Measurements from ENCODE around the gene CPNE2. TPM values are rescaled to one million over a fixed set of nuclear protein-coding genes. Genes with fewer than 3 reads are reported as not detected.

CPNE2 gene
- total RNA-seq, 1 donor from 2014 or later: 6.4 TPM

DNA sequence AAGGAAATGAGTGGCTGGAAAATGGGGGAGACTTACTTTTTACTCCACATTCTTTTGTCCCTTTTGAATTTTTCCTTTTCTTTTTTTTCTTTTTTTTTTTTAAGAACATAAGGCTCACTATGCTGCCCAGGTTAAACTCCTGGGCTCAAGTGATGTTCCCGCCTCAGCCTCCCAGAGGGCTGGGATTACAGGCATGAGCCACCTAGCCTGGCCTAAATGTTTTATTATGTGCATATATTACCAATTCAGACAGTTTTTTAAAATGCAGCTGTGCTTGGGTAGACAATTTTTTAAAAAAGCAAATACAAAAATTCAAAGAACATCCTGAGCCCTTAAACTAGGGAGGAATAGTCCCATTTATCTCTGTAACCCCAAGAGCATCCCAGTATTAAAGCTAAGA, 65.2 kb downstream of the CPNE2 start:
- no peak for DNase-seq
- intact Hi-C loops (cut with micrococcal nuclease): no loop called here
- Mint-ChIP-seq H3K36me3 (ENCODE audit: low read depth) (peaks cover 61% of the 10 kb centered on the region), H3K27me3 (no peaks in the 10 kb centered on the region), H3K9me3 (no peaks in the 10 kb centered on the region), H3K4me1 (peaks cover 17% of the 10 kb centered on the region), H3K4me3 (no peak overlapping the region), H3K27ac (no peak overlapping the region)

- intact Hi-C loops (cut with micrococcal nuclease): no loop called here
- Mint-ChIP-seq H3K4me3 (no peak overlapping the region), H3K27ac (no peak overlapping the region), H3K9me3 (no peaks in the 10 kb centered on the region), H3K36me3 (ENCODE audit: low read depth) (peaks cover 59% of the 10 kb centered on the region), H3K27me3 (no peaks in the 10 kb centered on the region), H3K4me1 (peaks cover 15% of the 10 kb centered on the region)
- DNase-seq: no peak
Measured at GRCh38 chr16:57159447-57159846, 67.1 kb downstream of the CPNE2 start.

- Mint-ChIP-seq H3K9me3 (no peaks in the 10 kb centered on the region), H3K4me3 (no peak overlapping the region), H3K36me3 (ENCODE audit: low read depth) (peaks cover 53% of the 10 kb centered on the region), H3K27me3 (no peaks in the 10 kb centered on the region), H3K4me1 (peaks cover 4% of the 10 kb centered on the region), H3K27ac (no peak overlapping the region)
- no peak for DNase-seq
- intact Hi-C loops (cut with micrococcal nuclease): no loop called here
Measured at GRCh38 chr16:57163842-57164241, 71.5 kb downstream of the CPNE2 start.

- intact Hi-C loops (cut with micrococcal nuclease): no loop called here
- no peaks in the 10 kb centered on the region for H3K9me3 Mint-ChIP-seq
- peaks cover 50% of the 10 kb centered on the region for H3K36me3 Mint-ChIP-seq (ENCODE audit: low read depth)
- no peaks in the 10 kb centered on the region for H3K27me3 Mint-ChIP-seq
- H3K4me1 Mint-ChIP-seq: peaks cover 2% of the 10 kb centered on the region
- H3K4me3 Mint-ChIP-seq: no peak overlapping the region
- H3K27ac Mint-ChIP-seq: no peak overlapping the region
- DNase-seq: no peak
Measured at GRCh38 chr16:57165483-57165882, 73.1 kb downstream of the CPNE2 start.

GRCh38 chr16:57165938-57166337, 73.6 kb downstream of the CPNE2 start:
- peaks cover 50% of the 10 kb centered on the region for H3K36me3 Mint-ChIP-seq (ENCODE audit: low read depth)
- no peaks in the 10 kb centered on the region for H3K27me3 Mint-ChIP-seq
- no peak overlapping the region for H3K4me3 Mint-ChIP-seq
- no peaks in the 10 kb centered on the region for H3K9me3 Mint-ChIP-seq
- intact Hi-C loops (cut with micrococcal nuclease): no loop called here
- peaks cover 2% of the 10 kb centered on the region for H3K4me1 Mint-ChIP-seq
- no peak overlapping the region for H3K27ac Mint-ChIP-seq
- no peak for DNase-seq

GRCh38 chr16:57166451-57166850, 74.1 kb downstream of the CPNE2 start:
- intact Hi-C loops (cut with micrococcal nuclease): no loop called here
- H3K27me3 Mint-ChIP-seq: no peaks in the 10 kb centered on the region
- no peak for DNase-seq
- peaks cover 50% of the 10 kb centered on the region for H3K36me3 Mint-ChIP-seq (ENCODE audit: low read depth)
- no peak overlapping the region for H3K4me3 Mint-ChIP-seq
- no peak overlapping the region for H3K27ac Mint-ChIP-seq
- H3K4me1 Mint-ChIP-seq: peaks cover 2% of the 10 kb centered on the region
- H3K9me3 Mint-ChIP-seq: no peaks in the 10 kb centered on the region

GRCh38 chr16:57166951-57167350, 74.6 kb downstream of the CPNE2 start:
- Mint-ChIP-seq H3K4me1 (peaks cover 2% of the 10 kb centered on the region), H3K9me3 (no peaks in the 10 kb centered on the region), H3K36me3 (ENCODE audit: low read depth) (peaks cover 54% of the 10 kb centered on the region), H3K4me3 (no peak overlapping the region), H3K27me3 (no peaks in the 10 kb centered on the region), H3K27ac (no peak overlapping the region)
- DNase-seq: no peak
- intact Hi-C loops (cut with micrococcal nuclease): no loop called here

GRCh38 chr16:57167538-57167937, 75.2 kb downstream of the CPNE2 start:
- peaks cover 57% of the 10 kb centered on the region for H3K36me3 Mint-ChIP-seq (ENCODE audit: low read depth)
- no peaks in the 10 kb centered on the region for H3K9me3 Mint-ChIP-seq
- DNase-seq: no peak
- no peak overlapping the region for H3K27ac Mint-ChIP-seq
- peaks cover 2% of the 10 kb centered on the region for H3K4me1 Mint-ChIP-seq
- intact Hi-C loops (cut with micrococcal nuclease): no loop called here
- no peaks in the 10 kb centered on the region for H3K27me3 Mint-ChIP-seq
- H3K4me3 Mint-ChIP-seq: no peak overlapping the region

DNA sequence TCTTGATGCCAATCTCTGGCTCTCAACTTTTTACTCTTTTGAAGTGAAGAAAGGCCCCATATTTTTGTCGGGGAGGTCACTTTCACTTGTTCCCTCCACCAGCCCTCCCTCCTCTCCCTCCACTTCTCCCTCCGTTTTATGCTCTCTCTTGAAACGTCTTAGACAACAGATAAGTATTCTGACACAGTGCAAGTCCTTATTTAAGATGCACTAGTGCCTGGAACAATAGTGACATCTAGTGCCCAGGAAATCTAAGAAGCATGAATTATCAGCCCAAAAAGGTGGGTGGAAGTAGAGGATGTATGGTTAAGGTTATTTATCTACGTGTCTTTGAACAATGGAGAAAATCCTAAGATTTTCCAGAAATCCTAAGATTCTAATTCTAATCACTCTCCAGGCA, 75.6 kb downstream of the CPNE2 start:
- no peak overlapping the region for H3K27ac Mint-ChIP-seq
- peaks cover 2% of the 10 kb centered on the region for H3K4me1 Mint-ChIP-seq
- peak; percentile 82 for DNase-seq
- no peaks in the 10 kb centered on the region for H3K9me3 Mint-ChIP-seq
- no peaks in the 10 kb centered on the region for H3K27me3 Mint-ChIP-seq
- intact Hi-C loops (cut with micrococcal nuclease): loop anchor here (1.0 kb wide), 2 partner anchors 84 to 204 kb away; no protein-coding TSS in a partner anchor
- no peak overlapping the region for H3K4me3 Mint-ChIP-seq
- peaks cover 59% of the 10 kb centered on the region for H3K36me3 Mint-ChIP-seq (ENCODE audit: low read depth)

GRCh38 chr16:57169327-57169726, 76.9 kb downstream of the CPNE2 start:
- H3K9me3 Mint-ChIP-seq: no peaks in the 10 kb centered on the region
- H3K27me3 Mint-ChIP-seq: no peaks in the 10 kb centered on the region
- intact Hi-C loops (cut with micrococcal nuclease): no loop called here
- no peak overlapping the region for H3K27ac Mint-ChIP-seq
- H3K4me1 Mint-ChIP-seq: peaks cover 2% of the 10 kb centered on the region
- no peak for DNase-seq
- H3K4me3 Mint-ChIP-seq: no peak overlapping the region
- H3K36me3 Mint-ChIP-seq (ENCODE audit: low read depth): peaks cover 55% of the 10 kb centered on the region

- Mint-ChIP-seq H3K9me3 (no peaks in the 10 kb centered on the region), H3K4me3 (no peak overlapping the region), H3K4me1 (no peaks in the 10 kb centered on the region), H3K27ac (no peak overlapping the region), H3K36me3 (ENCODE audit: low read depth) (peaks cover 45% of the 10 kb centered on the region), H3K27me3 (no peaks in the 10 kb centered on the region)
- intact Hi-C loops (cut with micrococcal nuclease): no loop called here
- DNase-seq: no peak
Measured at GRCh38 chr16:57172721-57173290, 80.4 kb downstream of the CPNE2 start.

- Mint-ChIP-seq H3K4me3 (no peak overlapping the region), H3K9me3 (no peaks in the 10 kb centered on the region), H3K27ac (no peak overlapping the region), H3K27me3 (no peaks in the 10 kb centered on the region), H3K36me3 (ENCODE audit: low read depth) (peaks cover 33% of the 10 kb centered on the region), H3K4me1 (peaks cover 3% of the 10 kb centered on the region)
- no peak for DNase-seq
- intact Hi-C loops (cut with micrococcal nuclease): no loop called here
Measured at GRCh38 chr16:57175896-57176295, 83.5 kb downstream of the CPNE2 start.

- Mint-ChIP-seq H3K4me3 (no peak overlapping the region), H3K27me3 (no peaks in the 10 kb centered on the region), H3K4me1 (peaks cover 9% of the 10 kb centered on the region), H3K9me3 (no peaks in the 10 kb centered on the region), H3K36me3 (ENCODE audit: low read depth) (peaks cover 15% of the 10 kb centered on the region), H3K27ac (no peak overlapping the region)
- no peak for DNase-seq
- intact Hi-C loops (cut with micrococcal nuclease): no loop called here
Measured at GRCh38 chr16:57178196-57178595, 85.8 kb downstream of the CPNE2 start.

DNA sequence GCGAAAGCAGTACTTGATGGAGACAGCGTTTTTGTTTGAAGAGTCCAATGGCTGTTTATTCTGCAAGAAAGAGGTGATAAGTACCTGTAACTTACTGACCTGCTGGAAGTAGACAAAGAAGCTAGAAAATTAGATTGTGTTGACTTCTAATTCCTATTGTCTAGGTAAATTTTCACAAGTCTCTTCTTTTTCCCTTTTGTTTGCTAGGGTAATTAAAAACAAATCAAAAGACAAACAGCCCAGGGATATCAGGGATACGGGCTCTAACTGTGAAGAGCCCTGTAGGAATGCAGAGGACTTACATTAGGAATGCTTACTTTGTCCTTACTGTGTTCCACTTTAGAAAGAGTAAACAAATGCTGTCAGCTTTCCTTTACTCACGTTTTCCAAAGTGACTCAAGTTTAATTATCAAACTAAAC, 86.4 kb downstream of the CPNE2 start:
- H3K9me3 Mint-ChIP-seq: no peaks in the 10 kb centered on the region
- DNase-seq: no peak

DNA sequence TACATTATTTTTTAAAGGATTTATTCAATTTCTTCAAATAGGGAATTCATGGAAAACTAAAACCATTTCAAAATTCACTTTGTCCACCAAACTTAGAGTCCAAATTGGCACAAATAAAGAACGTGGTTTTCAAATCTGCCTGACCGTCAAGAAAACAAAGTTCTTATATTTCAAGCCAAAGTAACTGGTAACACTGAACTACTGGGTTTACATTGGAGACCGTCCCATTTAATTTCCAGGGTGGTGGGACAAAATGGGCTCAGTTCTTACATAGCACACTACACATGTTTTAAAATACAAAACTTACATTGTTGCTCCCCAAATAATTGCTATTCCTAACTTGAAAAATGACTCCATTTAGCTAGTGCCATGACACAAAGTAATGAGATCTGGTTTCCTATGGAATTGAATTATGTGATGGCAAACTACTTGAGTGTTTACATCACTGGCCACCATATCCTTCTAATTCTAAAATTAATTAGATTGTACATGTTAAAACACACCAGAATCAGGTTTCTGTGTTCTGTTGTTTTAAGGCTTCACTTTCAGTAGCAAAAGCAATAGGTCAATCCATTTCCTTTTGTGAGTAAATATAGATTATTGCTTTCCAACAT, 86.9 kb downstream of the CPNE2 start:
- H3K4me3 Mint-ChIP-seq: no peak overlapping the region
- H3K4me1 Mint-ChIP-seq: peaks cover 14% of the 10 kb centered on the region
- no peak for DNase-seq
- intact Hi-C loops (cut with micrococcal nuclease): no loop called here
- H3K27ac Mint-ChIP-seq: no peak overlapping the region
- H3K9me3 Mint-ChIP-seq: no peaks in the 10 kb centered on the region
- peaks cover 10% of the 10 kb centered on the region for H3K36me3 Mint-ChIP-seq (ENCODE audit: low read depth)
- no peaks in the 10 kb centered on the region for H3K27me3 Mint-ChIP-seq

More for the DNA sequence above, 86.4 kb downstream of the CPNE2 start:
- intact Hi-C loops (cut with micrococcal nuclease): no loop called here
- no peak overlapping the region for H3K27ac Mint-ChIP-seq
- H3K4me1 Mint-ChIP-seq: peaks cover 11% of the 10 kb centered on the region
- no peak overlapping the region for H3K4me3 Mint-ChIP-seq
- peaks cover 12% of the 10 kb centered on the region for H3K36me3 Mint-ChIP-seq (ENCODE audit: low read depth)
- no peaks in the 10 kb centered on the region for H3K27me3 Mint-ChIP-seq
